Measurements from ENCODE around the gene FGD3.
A peak's percentile ranks its signal among the peaks of the same experiment; 100 is the strongest.

Gene FGD3

DNA sequence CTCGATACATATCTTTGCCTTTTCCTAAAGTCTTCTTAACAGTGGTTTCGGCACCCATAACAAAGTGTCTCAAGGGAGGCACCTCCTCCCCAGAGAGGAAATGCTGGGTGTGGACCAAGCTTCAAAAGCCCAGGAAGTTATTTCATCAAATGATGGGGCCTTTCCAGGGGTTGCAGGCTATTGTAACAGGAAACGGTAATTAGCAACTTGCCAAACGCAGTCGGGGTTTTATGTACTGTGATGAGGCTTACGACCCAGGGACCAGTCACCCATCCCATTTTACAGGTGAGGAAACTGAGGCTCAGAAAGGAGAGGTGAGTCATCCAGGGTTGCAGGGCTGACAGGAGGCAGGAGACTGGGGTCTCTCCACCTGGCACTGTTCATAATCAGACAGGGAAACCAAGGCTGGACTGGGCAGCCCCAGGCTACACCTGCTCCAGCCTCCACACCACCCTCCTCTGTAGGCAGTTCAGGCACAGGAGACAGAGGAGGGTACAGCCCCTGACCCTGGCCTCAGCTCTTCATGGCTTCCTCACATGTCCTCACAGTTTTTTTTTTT is 81.2 kb downstream of the FGD3 start:
- no peak for DNase-seq (ENCODE audit: low spot score)

- DNase-seq (ENCODE audit: low spot score), result no peak
Observed at GRCh38 chr9:93030642-93031628, 83.6 kb downstream of the FGD3 start.

GRCh38 chr9:93031629-93032430 is 84.5 kb downstream of the FGD3 start:
- no peak for DNase-seq (ENCODE audit: low spot score)

GRCh38 chr9:93032545-93032944 is 85.2 kb downstream of the FGD3 start:
- DNase-seq (ENCODE audit: low spot score), result no peak

- DNase-seq (ENCODE audit: low spot score), result no peak
Observed at GRCh38 chr9:93033531-93033930, 86.2 kb downstream of the FGD3 start.

DNA sequence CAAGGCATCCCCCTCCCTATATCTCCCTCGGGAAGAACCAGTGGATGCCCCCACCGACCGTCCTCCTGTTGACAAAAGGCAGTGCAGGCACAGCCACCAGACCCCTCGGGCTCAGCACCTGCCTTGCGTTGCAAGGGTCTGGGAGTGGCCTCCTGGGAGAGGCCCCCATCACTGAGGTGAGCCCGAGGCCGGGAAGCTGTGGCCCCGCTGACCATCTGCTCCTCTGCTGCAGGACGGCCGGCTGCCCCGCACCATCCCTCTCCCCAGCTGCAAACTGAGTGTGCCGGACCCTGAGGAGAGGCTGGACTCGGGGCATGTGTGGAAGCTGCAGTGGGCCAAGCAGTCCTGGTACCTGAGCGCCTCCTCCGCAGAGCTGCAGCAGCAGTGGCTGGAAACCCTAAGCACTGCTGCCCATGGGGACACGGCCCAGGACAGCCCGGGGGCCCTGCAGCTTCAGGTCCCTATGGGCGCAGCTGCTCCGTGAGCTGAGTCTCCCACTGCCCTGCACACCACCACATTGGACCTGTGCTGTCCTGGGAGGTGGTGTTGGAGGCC is 87.9 kb downstream of the FGD3 start:
- no peak for DNase-seq (ENCODE audit: low spot score)

DNA sequence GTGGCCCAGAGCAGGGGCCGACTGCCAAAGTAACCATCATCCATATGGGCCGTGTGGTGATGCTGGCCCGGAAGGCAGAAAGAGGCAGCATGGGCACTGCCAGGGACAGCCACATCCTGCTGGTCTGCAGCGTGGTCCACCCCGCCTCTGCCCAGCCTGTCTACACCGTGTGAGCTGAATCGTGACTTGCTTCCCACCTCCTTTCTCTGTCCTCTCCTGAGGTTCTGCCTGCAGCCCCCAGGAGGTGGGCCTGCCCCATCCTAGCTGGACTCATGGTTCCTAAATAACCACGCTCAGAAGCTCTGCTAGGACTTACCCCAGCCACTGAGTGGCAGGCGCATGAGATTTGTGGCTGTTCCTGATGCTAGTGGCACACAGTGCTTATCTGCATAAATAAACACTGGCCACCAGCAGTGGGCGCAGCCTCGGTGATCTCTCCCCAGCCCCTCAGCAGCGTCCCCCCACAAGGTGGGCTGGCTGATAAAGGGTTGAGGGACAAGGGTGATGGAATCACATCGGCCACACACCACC is 88.6 kb downstream of the FGD3 start:
- no peak for DNase-seq (ENCODE audit: low spot score)

DNA sequence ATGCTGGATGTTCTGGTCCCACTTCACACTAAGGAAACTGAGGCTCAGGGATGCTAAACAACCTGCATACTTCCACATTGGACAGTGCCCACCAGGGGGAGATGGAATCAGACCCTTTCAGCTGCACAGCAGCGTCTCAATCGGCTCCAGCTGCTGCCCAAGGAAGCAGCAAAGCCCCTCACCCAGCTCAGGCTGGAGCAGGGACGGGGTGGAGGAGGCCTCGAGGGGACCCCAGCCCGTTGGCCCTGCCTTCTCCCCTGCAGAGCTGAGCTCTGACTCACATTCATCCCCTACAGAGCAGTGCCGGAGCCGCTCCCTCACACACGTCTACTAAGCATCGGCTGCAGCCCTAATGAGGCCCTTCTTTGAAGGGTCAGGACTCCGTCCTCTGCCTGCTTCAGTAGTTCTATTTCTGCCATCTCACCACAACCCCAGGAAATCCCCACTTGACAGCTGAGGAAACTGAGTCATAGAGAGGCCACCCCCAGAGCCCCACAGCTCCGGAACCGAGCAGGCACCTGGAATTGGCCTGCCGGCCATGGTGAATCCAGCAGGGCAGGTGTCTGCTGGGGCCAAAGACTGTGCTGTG is 89.7 kb downstream of the FGD3 start:
- DNase-seq (ENCODE audit: low spot score), result no peak

DNA sequence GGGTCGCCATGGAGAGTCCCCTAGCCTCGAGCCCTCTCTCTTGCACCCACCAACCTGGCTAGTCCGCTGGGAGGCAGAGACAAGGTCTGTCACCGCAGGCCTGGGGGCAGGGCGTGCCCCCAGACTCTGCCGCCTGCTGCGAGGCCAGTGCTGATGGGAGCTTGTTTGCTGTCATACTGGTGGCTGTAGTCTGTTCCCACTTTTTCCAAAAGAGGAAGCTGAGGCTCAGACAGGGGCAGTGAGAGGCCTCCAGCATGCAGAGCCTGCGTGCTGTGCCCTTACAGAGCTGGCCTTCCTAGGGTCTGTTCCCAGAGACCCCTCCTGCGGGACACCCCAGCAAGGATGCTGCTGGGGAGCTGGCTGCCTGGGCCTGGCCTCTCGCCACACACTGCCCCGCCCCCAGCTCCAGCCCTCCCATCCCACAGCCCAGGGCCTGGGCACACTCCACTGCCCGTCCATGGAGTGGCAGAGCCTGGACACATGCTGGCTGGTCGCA is 90.2 kb downstream of the FGD3 start:
- DNase-seq (ENCODE audit: low spot score), result no peak

GRCh38 chr9:93038918-93039317 is 91.6 kb downstream of the FGD3 start:
- no peak for DNase-seq (ENCODE audit: low spot score)

DNA sequence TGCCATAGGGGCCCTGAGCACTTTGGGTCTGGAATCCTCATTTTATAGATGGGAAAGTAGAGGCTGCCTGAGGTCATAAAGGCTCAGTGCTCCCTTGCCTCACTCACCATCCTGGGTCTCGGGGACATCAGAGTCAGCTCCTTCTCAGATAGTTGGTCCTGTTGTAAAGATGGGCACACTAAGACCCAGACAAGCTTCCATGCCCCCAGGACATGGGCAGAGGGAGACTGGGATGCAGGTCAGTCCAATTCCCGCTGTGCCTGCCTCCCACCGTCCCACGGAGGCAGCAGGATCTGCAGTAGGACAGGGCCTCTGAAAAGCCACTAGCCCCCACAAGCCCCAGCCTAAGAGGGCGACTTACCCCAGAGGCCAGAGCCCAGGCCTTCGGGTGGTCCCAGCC is 92.1 kb downstream of the FGD3 start:
- no peak for DNase-seq (ENCODE audit: low spot score)

- DNase-seq (ENCODE audit: low spot score), result no peak
Observed at GRCh38 chr9:93039976-93040375, 92.7 kb downstream of the FGD3 start.

DNA sequence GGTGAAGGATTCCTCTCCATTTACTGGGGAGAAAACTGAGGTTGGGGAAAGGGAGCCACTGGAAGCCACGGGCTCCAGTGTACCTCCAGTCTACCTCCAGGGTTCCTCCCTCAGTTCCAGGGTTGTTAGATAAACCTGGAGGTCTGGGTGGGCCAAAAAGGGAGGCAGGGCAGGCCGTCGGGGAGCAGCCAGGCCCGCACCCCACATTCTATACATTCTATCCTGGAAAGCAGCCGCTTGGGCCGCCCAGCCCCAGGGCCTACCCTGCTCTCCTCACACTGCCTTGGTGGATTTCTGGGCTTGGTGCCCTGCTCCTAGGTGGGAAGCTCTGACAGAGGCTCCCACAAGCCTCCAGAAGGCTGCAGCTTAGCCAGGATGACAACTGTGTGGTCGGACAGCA is 93.1 kb downstream of the FGD3 start:
- no peak for DNase-seq (ENCODE audit: low spot score)

- peak; percentile 60 for DNase-seq (ENCODE audit: low spot score)
Observed at GRCh38 chr9:93041108-93041802, 93.9 kb downstream of the FGD3 start.

DNA sequence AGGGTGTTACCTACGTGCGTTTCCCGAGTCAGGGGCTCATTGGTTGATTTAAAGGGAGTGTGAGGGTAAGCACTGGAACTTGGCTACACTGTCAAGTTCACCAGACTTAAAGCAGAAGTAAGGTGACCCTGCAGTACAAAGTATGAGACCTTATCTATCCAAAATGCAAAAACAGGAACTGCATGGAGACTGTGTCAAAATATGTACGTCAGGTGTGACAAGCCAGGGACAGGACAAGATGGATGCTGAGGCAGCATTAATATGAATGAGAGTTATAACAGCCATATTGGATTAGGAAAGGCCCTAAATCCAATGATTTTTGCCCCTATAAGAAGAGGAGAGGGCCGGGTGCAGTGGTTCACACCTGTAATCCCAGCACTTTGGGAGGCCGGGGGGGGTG is 95.8 kb downstream of the FGD3 start:
- DNase-seq (ENCODE audit: low spot score), result no peak

DNA sequence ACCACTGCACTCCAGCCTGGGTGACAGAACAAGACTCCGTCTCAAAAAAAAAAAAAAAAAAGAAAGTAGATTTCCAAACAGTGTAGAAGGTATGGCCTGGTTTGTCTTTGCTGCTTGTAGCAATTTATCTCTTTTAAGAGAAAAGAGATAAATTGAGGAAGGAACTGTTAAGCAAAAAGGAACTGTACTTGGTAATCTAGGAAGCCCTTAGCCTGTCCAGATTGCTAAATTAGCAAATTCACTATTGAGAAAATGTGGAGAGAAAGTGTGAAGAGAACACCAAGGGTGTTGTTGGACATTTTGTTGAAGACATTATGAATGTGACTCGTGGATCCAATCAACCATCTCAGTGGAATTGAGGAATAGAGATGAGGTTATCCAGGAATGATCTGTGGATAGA is 98.2 kb downstream of the FGD3 start:
- no peak for DNase-seq (ENCODE audit: low spot score)

DNA sequence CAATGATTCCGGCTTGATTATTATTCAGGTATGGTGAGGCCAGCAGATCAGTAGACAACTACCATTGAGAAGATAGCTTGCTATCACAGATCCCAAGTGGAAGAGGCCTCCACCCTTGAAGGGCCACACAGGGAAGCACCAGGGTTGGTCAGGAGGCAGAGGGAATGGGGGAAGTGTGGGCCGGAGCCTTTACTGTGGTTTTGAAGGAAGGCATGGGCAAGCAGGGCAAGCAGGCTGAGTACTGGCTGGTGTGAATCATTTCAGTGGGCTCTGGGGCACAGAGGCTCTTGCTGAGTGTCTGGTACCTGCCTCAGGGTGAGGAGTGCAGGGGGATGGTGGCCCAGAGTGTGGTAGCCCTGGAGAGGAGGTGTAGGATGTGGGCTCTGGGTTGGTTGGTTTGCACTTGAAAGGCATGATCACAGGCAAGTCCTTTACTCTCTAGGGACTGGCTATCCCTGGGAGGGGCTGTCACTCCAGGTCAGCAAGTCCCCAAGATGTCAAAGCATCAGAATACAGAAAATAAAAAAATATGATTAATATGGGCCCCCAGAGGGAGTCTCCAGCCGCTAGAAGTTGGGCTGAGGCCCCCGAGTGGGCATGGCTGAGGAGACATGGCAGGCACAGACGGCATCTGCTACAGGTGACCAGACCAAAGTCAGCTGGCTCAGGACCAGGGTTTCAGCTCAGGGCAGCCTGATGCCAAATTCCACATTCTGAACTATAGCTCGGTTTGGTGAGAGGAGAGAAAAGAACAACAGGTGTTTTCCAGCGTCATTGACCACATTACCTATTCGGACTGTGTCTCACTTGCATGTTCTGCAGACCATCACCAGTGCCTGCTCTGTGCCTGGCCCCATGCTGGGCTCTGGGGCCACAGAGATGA is 101.5 kb downstream of the FGD3 start:
- no peak for DNase-seq (ENCODE audit: low spot score)

- DNase-seq (ENCODE audit: low spot score), result no peak
Observed at GRCh38 chr9:93049491-93049890, 102.2 kb downstream of the FGD3 start.

- no peak for DNase-seq (ENCODE audit: low spot score)
Observed at GRCh38 chr9:93050231-93050630, 102.9 kb downstream of the FGD3 start.

GRCh38 chr9:93051680-93052089 is 104.4 kb downstream of the FGD3 start:
- no peak for DNase-seq (ENCODE audit: low spot score)
